ENCODE data around the gene USH1G.

USH1G gene

DNA sequence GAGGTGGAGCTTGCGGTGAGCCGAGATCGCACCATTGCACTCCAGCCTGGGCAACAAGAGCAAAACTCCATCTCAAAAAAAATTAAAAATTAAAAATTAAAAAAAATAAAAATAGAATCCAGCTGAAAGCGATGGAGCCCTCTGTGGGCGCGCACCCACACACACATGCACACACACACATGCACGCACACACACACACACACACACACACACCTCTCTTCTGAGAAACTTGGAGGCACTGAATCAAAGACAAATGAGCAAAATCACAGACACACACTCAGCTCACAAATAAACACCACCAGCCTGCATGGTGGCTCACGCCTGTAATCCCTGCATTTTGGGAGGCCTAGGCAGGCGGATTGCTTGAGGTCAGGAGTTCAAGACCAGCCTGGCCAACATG is 20.0 kb downstream of the USH1G start:
- DNase-seq (ENCODE audit: low read depth, low spot score): no peak
- TF ChIP-seq, protein P1, sequence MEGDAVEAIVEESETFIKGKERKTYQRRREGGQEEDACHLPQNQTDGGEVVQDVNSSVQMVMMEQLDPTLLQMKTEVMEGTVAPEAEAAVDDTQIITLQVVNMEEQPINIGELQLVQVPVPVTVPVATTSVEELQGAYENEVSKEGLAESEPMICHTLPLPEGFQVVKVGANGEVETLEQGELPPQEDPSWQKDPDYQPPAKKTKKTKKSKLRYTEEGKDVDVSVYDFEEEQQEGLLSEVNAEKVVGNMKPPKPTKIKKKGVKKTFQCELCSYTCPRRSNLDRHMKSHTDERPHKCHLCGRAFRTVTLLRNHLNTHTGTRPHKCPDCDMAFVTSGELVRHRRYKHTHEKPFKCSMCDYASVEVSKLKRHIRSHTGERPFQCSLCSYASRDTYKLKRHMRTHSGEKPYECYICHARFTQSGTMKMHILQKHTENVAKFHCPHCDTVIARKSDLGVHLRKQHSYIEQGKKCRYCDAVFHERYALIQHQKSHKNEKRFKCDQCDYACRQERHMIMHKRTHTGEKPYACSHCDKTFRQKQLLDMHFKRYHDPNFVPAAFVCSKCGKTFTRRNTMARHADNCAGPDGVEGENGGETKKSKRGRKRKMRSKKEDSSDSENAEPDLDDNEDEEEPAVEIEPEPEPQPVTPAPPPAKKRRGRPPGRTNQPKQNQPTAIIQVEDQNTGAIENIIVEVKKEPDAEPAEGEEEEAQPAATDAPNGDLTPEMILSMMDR (IDR thresholded peaks at IDR 0.05; ENCODE audit: low read depth, low read length): no peak
- H3K4me3 ChIP-seq (ENCODE audit: low read depth, low read length): no peak overlapping the region
- in situ Hi-C loops (cut with HindIII; ENCODE audit: low sequenced_read_pairs): no loop called here

DNA sequence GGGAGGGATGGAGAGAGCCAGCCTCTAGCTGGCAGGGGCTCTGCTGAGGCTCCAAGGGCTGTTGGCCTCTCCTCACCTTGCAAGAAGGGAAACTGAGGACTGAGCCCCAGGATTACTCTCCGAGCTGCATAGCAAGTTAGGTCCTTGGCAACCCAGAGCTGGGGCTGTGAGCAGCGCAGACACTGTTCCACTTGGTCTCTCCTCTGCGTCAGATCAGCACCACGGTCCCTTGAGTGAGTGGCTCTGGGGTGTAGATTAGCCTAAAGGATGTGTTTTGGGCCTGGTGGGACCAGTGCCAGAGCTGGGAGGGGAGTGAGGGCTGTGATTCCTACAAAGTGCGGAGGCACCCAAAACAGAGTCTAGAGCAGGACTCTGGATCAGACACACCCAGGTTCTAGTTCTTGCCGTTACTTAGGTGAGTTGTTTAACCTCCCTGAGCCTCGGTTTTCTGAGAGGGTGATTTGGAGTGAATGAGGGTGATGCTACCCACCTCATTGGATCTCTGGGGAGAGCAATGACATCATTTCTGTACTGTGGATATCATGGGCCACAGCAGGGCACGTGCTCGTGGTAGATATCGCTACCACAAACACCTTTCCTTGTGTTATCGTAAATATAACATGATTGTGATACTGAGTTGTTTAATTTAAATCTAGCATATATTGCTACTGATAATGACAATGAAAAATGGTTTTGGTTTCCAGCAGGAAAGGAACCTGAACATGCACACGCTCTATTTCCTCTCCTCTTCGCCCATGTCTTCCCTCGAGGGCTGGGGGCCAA is 21.5 kb downstream of the USH1G start:
- no peak for DNase-seq (ENCODE audit: low read depth, low spot score)
- no peak overlapping the region for H3K4me3 ChIP-seq (ENCODE audit: low read depth, low read length)
- TF ChIP-seq, protein P1 (IDR thresholded peaks at IDR 0.05; ENCODE audit: low read depth, low read length): no peak
- in situ Hi-C loops (cut with HindIII; ENCODE audit: low sequenced_read_pairs): no loop called here

DNA sequence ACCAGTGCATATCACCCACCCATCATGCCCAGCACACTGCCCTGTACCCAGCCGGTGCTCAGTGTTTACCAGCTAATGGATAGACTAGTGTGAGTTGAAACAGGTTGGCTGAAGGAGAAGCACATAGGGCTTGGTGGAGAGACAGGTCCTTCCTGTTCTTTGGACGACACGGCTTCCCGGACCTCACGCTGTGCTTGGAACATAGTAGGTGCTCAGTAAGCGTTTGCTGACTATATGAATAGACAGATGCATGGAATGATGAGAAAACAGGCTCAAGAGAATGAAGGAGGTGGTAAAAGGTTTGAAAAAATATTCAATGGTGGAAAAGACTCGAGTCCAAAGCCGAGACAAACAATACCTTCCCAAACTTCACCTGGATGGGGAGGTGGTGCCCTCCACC is 22.8 kb downstream of the USH1G start:
- TF ChIP-seq, protein P1 (IDR thresholded peaks at IDR 0.05; ENCODE audit: low read depth, low read length): no peak
- in situ Hi-C loops (cut with HindIII; ENCODE audit: low sequenced_read_pairs): no loop called here
- H3K4me3 ChIP-seq (ENCODE audit: low read depth, low read length): no peak overlapping the region
- DNase-seq (ENCODE audit: low read depth, low spot score): no peak

DNA sequence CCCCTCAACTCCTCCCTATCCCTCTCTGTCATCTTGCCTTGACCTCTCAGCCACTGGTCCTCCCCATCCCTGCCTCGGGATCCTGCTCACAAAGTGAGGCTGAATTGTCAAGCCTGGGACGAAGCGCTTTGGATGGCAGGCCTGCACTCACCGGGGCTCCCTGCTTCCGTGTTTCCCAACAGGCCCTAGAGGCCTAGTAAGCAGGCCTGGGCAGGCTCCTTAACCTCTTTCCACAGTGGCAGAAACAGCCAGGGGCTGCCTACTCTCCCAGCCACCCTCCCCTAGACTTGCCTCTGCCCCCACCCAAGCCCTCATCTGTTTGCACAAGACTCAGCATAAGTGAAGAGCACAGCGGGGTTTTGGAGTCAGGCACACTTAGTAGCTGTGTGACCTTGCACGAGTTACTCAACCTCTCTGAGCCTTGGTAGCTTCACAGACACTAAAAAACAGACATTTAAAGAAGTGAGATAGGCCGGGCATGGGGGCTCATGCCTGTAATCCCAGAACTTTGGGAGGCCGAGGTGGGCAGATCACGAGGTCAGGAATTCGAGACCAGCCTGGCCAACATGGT is 24.6 kb downstream of the USH1G start:
- DNase-seq (ENCODE audit: low read depth, low spot score): no peak
- in situ Hi-C loops (cut with HindIII; ENCODE audit: low sequenced_read_pairs): no loop called here
- H3K4me3 ChIP-seq (ENCODE audit: low read depth, low read length): no peak overlapping the region
- TF ChIP-seq, protein P1 (IDR thresholded peaks at IDR 0.05; ENCODE audit: low read depth, low read length): no peak

DNA sequence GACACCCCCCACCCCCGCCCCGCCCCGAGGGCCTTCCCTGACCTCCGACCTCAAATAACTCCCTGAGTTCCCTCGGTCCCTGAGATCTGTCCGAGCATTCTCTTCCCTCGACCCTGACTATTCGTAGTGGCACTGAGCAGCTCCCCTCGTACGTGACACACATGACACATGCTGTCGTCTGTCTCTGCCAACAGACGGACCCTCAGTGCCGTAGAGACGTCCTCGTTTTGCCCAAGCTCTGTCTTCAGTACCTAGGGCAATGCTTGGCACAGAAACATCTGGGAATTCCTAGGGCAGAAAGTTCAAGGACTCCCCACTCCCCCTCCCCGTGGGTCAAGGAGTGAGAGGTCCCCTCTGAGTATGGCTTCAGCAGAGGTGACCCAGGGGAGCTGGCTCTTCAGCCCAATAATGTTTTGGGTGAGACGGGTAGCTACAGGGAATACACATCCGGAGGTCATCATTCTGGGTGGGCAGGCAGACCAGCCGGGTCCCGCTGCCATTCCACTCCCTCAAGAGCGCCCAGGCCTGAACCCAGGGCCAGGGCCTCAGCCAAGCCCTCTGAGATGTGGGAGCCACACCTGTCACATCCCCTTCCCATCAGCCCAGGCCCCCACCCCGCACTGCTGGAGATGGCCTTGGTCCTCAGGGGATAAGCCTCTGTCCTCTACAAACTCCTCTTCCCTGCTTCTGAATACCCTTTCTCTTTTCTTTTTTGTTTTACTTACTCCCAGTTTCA is 29.0 kb downstream of the USH1G start:
- in situ Hi-C loops (cut with HindIII; ENCODE audit: low sequenced_read_pairs): no loop called here
- no peak overlapping the region for H3K4me3 ChIP-seq (ENCODE audit: low read depth, low read length)
- no peak for DNase-seq (ENCODE audit: low read depth, low spot score)
- TF ChIP-seq, protein P1 (IDR thresholded peaks at IDR 0.05; ENCODE audit: low read depth, low read length): no peak

DNA sequence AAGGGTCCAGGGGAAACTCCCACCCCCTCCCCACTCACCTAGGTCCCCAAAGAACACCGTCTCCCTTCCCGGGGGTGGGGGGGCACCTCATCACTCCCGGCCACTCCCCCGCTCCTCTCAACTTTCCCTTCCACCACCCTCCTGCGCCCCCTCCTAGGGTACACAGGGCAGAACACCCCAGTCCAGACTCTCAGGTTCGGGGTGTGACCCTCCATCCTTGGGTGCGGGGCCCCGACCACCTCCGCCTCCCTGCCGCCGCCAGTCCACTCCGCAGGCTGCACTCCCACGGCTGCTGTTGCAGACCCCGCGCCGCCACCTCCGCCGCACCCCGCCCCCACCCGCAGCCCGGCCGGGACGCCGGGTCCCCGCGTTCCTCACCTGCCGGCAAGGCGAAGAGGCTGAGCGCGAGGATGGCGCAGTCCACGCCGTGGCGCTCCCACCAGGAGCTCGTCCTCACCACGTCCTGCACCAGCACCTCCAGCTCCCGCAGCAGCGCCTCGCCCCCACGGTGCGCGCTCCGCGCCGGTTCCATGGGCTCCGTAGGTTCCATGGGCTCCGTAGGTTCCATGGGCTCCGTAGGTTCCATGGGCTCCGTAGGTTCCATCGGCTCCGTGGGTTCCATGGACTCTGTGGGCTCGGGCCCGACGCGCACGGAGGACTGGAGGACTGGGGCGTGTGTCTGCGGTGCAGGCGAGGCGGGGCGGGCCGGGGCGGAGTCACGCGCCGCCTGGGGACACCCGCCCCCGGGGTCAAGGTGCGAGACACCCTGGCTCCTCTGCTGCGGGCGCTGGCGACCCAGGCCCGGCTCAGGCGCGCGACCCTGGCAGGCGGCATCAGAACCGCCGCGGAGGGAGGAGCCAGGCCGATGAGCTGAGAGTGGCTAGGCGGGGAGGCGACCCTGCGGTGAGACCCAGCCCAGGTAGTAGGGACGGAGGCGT is 29.8 kb downstream of the USH1G start, which contains the start of gene FADS6:
Gene FADS6, minus strand, starts transcription at position 660 of the 938 bp plus-strand sequence. Its CDS starts 38 bp downstream, at position 622.
- TF ChIP-seq, protein P1 (IDR thresholded peaks at IDR 0.05; ENCODE audit: low read depth, low read length): no peak

More for the DNA sequence above, 29.8 kb downstream of the USH1G start, which contains the start of gene FADS6:
- DNase-seq (ENCODE audit: low read depth, low spot score): no peak
- H3K4me3 ChIP-seq (ENCODE audit: low read depth, low read length): no peak within 1 kb of the TSS
- in situ Hi-C loops (cut with HindIII; ENCODE audit: low sequenced_read_pairs): no loop called here
